Stimulated activated CD8-positive, alpha-beta memory T cell treated with anti-CD3 and anti-CD28 coated beads, Interleukin-12 subunit alpha, Interleukin-12 subunit beta, amount 100 ng/mL, for 24 hours (primary cell): ENCODE results near the gene ZNF581.

ENCODE experiments used
- DNase-seq: peaks from one replicate; pipeline ENCODE4 v3.0.0-alpha.2; 2020; ENCODE audit errors: extremely low read depth

The ZNF581 gene

GRCh38 chr19:55680339-55681130 is 37.1 kb downstream of the ZNF581 start:
- no peak for DNase-seq

- DNase-seq: no peak
Observed at GRCh38 chr19:55681131-55682092, 38.0 kb downstream of the ZNF581 start.

GRCh38 chr19:55683449-55684261 is 40.2 kb downstream of the ZNF581 start:
- no peak for DNase-seq

- no peak for DNase-seq
Observed at GRCh38 chr19:55684946-55685681, 41.7 kb downstream of the ZNF581 start.

GRCh38 chr19:55685776-55686175 is 42.3 kb downstream of the ZNF581 start:
- no peak for DNase-seq

GRCh38 chr19:55686311-55687050 is 43.0 kb downstream of the ZNF581 start:
- no peak for DNase-seq

GRCh38 chr19:55687281-55688201 is 44.1 kb downstream of the ZNF581 start:
- no peak for DNase-seq

- no peak for DNase-seq
Observed at GRCh38 chr19:55688422-55689218, 45.2 kb downstream of the ZNF581 start.

GRCh38 chr19:55689411-55690108 is 46.1 kb downstream of the ZNF581 start:
- DNase-seq: no peak

- no peak for DNase-seq
Observed at GRCh38 chr19:55690109-55690768, 46.8 kb downstream of the ZNF581 start.

GRCh38 chr19:55690769-55691545 is 47.5 kb downstream of the ZNF581 start:
- no peak for DNase-seq

- DNase-seq: no peak
Observed at GRCh38 chr19:55691561-55692481, 48.4 kb downstream of the ZNF581 start.

GRCh38 chr19:55692681-55693081 is 49.2 kb downstream of the ZNF581 start:
- no peak for DNase-seq

GRCh38 chr19:55693336-55693974 is 50.0 kb downstream of the ZNF581 start:
- no peak for DNase-seq

GRCh38 chr19:55694241-55694655 is 50.8 kb downstream of the ZNF581 start:
- no peak for DNase-seq
